ENCODE data around the gene ARHGAP24. TPM values are rescaled to one million over a fixed set of nuclear protein-coding genes. Genes with fewer than 3 reads are reported as not detected.

The ARHGAP24 gene
- total RNA-seq, 1 donor from 2014 or later: 11.1 TPM

- DNase-seq (ENCODE audit: low read depth): no peak
- no peak for TF ChIP-seq CTCF (IDR thresholded peaks at IDR 0.05; ENCODE audit: insufficient read depth, low read length, severe bottlenecking)
Measured at GRCh38 chr4:85792376-85793232, 317.7 kb downstream of the ARHGAP24 start.

GRCh38 chr4:85793233-85793585, 318.3 kb downstream of the ARHGAP24 start:
- H3K4me3 ChIP-seq (ENCODE audit: low read depth, low read length): no peak overlapping the region
- no peaks in the 10 kb centered on the region for H3K36me3 ChIP-seq (ENCODE audit: control insufficient read depth, insufficient read depth, low read length)
- no peak for TF ChIP-seq CTCF (IDR thresholded peaks at IDR 0.05; ENCODE audit: insufficient read depth, low read length, severe bottlenecking)
- no peak for FAIRE-seq
- DNase-seq (ENCODE audit: low read depth): no peak
- H3K27me3 ChIP-seq (ENCODE audit: control insufficient read depth, insufficient read depth, low read length): no peaks in the 10 kb centered on the region

More at GRCh38 chr4:85792376-85793232, 317.7 kb downstream of the ARHGAP24 start:
- Histone ChIP-seq H3K27me3 (ENCODE audit: control insufficient read depth, insufficient read depth, low read length) (no peaks in the 10 kb centered on the region), H3K4me3 (ENCODE audit: low read depth, low read length) (no peak overlapping the region), H3K36me3 (ENCODE audit: control insufficient read depth, insufficient read depth, low read length) (no peaks in the 10 kb centered on the region)
- no peak for FAIRE-seq

- Histone ChIP-seq H3K27me3 (ENCODE audit: control insufficient read depth, insufficient read depth, low read length) (no peaks in the 10 kb centered on the region), H3K4me3 (ENCODE audit: low read depth, low read length) (no peak overlapping the region), H3K36me3 (ENCODE audit: control insufficient read depth, insufficient read depth, low read length) (no peaks in the 10 kb centered on the region)
- no peak for FAIRE-seq
- no peak for TF ChIP-seq CTCF (IDR thresholded peaks at IDR 0.05; ENCODE audit: insufficient read depth, low read length, severe bottlenecking)
- DNase-seq (ENCODE audit: low read depth): peak; percentile 64
Measured at GRCh38 chr4:85798012-85798770, 323.2 kb downstream of the ARHGAP24 start.

- Histone ChIP-seq H3K36me3 (ENCODE audit: control insufficient read depth, insufficient read depth, low read length) (no peaks in the 10 kb centered on the region), H3K27me3 (ENCODE audit: control insufficient read depth, insufficient read depth, low read length) (no peaks in the 10 kb centered on the region), H3K4me3 (ENCODE audit: low read depth, low read length) (no peak overlapping the region)
- TF ChIP-seq CTCF (IDR thresholded peaks at IDR 0.05; ENCODE audit: insufficient read depth, low read length, severe bottlenecking): no peak
- DNase-seq (ENCODE audit: low read depth) (no peak), FAIRE-seq (no peak)
Measured at GRCh38 chr4:85803856-85804255, 328.9 kb downstream of the ARHGAP24 start.

GRCh38 chr4:85805891-85806290, 330.9 kb downstream of the ARHGAP24 start:
- TF ChIP-seq CTCF (IDR thresholded peaks at IDR 0.05; ENCODE audit: insufficient read depth, low read length, severe bottlenecking): no peak
- Histone ChIP-seq H3K4me3 (ENCODE audit: low read depth, low read length) (no peak overlapping the region), H3K27me3 (ENCODE audit: control insufficient read depth, insufficient read depth, low read length) (no peaks in the 10 kb centered on the region), H3K36me3 (ENCODE audit: control insufficient read depth, insufficient read depth, low read length) (no peaks in the 10 kb centered on the region)
- DNase-seq (ENCODE audit: low read depth) (no peak), FAIRE-seq (no peak)

Measured in bronchial epithelial cell (primary cell).